ENCODE results near the gene MAN2A2. TPM values are rescaled to one million over a fixed set of nuclear protein-coding genes. Genes with fewer than 3 reads are reported as not detected.
"Not testable (repeated sequence)": the region's sequence is repeated elsewhere in the genome, so short reads cannot be mapped to it uniquely, and the experiment has no call there.

The MAN2A2 gene
- polyA plus RNA-seq, 1 experiment: 14.3 TPM

DNA sequence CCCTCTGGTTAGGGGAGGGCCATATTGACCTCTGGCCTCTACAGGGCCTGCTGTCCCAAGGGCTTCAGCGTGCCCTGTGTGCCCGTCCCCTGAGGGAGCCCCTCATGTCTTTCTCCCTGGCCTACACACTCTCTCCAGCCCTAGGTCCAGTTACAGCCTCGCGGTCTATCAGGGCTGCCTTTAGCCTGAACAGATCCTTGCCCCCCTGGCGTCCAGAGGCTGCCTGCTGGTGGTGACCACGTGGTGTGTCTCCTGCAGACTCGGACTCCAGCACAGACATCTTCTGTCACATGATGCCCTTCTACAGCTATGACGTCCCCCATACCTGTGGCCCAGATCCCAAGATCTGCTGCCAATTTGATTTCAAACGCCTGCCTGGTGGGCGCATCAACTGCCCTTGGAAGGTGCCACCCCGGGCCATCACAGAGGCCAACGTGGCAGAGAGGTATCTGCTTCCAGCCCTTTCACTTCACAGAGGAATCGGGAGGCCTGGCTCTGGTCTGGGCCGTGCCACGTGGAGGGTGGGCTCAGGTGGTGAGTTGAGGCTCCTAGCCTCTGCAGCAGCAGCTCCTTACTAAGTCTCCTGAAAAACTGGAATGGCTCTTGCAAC is 4.1 kb downstream of the MAN2A2 start:
- Histone ChIP-seq H3K27ac (ENCODE audit: low read depth, low read length) (no peak overlapping the region), H3K4me3 (ENCODE audit: low read depth, low read length) (no peak overlapping the region), H3K9me3 (ENCODE audit: control insufficient read depth, insufficient read depth, low read length) (no peaks in the 10 kb centered on the region; the same call in 1 of the 2 replicates), H3K27me3 (ENCODE audit: control insufficient read depth, insufficient read depth, low read length) (no peaks in the 10 kb centered on the region)
- CTCF ChIA-PET: interaction anchor here (9.3 kb wide), 1 partner anchor 25 kb away, joined by 98 read pairs; the partner anchor contains the start of genes HDDC3 and UNC45A
- POLR2A ChIA-PET: no interaction called here
- DNase-seq (ENCODE audit: low read depth, low spot score): no peak
- TF ChIP-seq, protein P1, sequence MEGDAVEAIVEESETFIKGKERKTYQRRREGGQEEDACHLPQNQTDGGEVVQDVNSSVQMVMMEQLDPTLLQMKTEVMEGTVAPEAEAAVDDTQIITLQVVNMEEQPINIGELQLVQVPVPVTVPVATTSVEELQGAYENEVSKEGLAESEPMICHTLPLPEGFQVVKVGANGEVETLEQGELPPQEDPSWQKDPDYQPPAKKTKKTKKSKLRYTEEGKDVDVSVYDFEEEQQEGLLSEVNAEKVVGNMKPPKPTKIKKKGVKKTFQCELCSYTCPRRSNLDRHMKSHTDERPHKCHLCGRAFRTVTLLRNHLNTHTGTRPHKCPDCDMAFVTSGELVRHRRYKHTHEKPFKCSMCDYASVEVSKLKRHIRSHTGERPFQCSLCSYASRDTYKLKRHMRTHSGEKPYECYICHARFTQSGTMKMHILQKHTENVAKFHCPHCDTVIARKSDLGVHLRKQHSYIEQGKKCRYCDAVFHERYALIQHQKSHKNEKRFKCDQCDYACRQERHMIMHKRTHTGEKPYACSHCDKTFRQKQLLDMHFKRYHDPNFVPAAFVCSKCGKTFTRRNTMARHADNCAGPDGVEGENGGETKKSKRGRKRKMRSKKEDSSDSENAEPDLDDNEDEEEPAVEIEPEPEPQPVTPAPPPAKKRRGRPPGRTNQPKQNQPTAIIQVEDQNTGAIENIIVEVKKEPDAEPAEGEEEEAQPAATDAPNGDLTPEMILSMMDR (IDR thresholded peaks at IDR 0.05; ENCODE audit: low read depth, low read length): no peak

DNA sequence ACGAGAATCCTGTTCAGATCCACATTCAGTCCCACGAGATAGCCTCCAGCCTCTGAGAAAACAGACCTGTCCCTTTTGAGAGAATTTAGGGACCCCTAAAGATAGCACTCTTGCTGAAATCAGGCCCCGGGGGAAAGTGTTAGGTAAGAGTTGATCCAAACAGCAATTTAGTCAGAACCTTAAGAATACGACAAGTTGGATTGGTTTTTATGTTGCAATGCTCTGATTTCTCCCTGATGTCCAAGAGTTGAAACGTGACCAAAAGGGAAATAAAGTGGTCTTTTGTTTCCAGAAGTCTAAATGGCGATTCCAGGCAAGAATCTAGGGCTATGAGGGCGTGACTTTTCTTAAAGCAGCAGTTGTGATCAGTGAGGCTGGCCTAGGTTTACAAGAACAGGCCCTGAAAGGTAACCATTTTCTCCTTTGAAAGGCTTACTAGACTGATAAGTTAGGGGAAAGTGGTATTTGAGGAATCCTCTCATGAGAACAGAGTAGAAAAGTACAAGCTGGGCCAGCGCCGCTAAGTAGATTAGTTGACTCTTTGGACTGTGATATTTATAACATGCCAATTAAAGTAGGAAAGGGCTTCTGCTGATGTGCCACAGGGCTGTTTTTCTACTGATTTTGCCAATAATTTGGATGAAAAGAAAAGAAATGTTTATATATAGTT is 4.9 kb downstream of the MAN2A2 start:
- H3K4me3 ChIP-seq (ENCODE audit: low read depth, low read length): no peak overlapping the region
- CTCF ChIA-PET: interaction anchor here (9.3 kb wide), 1 partner anchor 25 kb away, joined by 98 read pairs; the partner anchor contains the start of genes HDDC3 and UNC45A
- H3K9me3 ChIP-seq (ENCODE audit: control insufficient read depth, insufficient read depth, low read length): no peaks in the 10 kb centered on the region; the same call in 1 of the 2 replicates
- TF ChIP-seq, protein P1 (IDR thresholded peaks at IDR 0.05; ENCODE audit: low read depth, low read length): no peak
- no peaks in the 10 kb centered on the region for H3K27me3 ChIP-seq (ENCODE audit: control insufficient read depth, insufficient read depth, low read length)
- POLR2A ChIA-PET: no interaction called here
- DNase-seq (ENCODE audit: low read depth, low spot score): no peak
- no peak overlapping the region for H3K27ac ChIP-seq (ENCODE audit: low read depth, low read length)

DNA sequence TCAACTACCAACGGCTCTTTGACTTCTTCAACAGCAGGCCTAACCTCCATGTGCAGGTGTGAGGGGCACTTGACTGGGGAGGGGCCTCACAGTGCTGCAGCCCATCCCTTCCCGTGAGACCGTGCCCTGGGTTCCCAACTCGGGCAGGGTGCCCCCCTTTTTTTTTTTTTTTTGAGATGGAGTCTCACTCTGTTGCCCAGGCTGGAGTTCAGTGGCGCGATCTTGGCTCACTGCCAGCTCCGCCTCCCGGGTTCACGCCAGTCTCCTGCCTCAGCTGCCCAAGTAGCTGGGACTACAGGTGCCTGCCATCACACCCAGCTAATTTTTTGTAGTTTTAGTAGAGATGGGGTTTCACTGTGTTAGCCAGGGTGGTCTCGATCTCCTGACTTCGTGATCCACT is 6.3 kb downstream of the MAN2A2 start:
- DNase-seq (ENCODE audit: low read depth, low spot score); H3K9me3 ChIP-seq (ENCODE audit: control insufficient read depth, insufficient read depth, low read length); POLR2A ChIA-PET; H3K27ac ChIP-seq (ENCODE audit: low read depth, low read length); H3K4me3 ChIP-seq (ENCODE audit: low read depth, low read length); H3K27me3 ChIP-seq (ENCODE audit: control insufficient read depth, insufficient read depth, low read length): not testable (repeated sequence)
- CTCF ChIA-PET: interaction anchor here (0.6 kb wide), 1 partner anchor 24 kb away, joined by 5 read pairs; no protein-coding TSS in a partner anchor

DNA sequence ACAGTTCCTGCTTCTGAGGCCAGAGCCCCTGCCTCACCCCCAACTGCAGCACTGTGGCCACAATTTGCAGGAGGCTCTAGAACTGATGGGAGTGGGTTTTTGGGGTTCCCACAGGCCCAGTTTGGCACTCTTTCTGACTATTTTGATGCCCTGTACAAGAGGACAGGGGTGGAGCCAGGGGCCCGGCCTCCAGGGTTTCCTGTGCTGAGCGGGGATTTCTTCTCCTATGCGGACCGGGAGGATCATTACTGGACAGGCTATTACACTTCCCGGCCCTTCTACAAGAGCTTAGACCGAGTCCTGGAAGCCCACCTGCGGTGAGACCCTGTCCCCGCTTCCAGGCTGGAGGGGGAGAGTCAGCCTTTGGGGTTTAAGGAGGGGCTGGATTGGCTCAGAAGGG is 6.9 kb downstream of the MAN2A2 start:
- Histone ChIP-seq H3K27ac (ENCODE audit: low read depth, low read length) (no peak overlapping the region), H3K27me3 (ENCODE audit: control insufficient read depth, insufficient read depth, low read length) (no peaks in the 10 kb centered on the region), H3K9me3 (ENCODE audit: control insufficient read depth, insufficient read depth, low read length) (no peaks in the 10 kb centered on the region; the same call in 1 of the 2 replicates), H3K4me3 (ENCODE audit: low read depth, low read length) (no peak overlapping the region)
- DNase-seq (ENCODE audit: low read depth, low spot score): no peak
- POLR2A ChIA-PET: no interaction called here
- CTCF ChIA-PET: no interaction called here
- TF ChIP-seq, protein P1 (IDR thresholded peaks at IDR 0.05; ENCODE audit: low read depth, low read length): no peak

DNA sequence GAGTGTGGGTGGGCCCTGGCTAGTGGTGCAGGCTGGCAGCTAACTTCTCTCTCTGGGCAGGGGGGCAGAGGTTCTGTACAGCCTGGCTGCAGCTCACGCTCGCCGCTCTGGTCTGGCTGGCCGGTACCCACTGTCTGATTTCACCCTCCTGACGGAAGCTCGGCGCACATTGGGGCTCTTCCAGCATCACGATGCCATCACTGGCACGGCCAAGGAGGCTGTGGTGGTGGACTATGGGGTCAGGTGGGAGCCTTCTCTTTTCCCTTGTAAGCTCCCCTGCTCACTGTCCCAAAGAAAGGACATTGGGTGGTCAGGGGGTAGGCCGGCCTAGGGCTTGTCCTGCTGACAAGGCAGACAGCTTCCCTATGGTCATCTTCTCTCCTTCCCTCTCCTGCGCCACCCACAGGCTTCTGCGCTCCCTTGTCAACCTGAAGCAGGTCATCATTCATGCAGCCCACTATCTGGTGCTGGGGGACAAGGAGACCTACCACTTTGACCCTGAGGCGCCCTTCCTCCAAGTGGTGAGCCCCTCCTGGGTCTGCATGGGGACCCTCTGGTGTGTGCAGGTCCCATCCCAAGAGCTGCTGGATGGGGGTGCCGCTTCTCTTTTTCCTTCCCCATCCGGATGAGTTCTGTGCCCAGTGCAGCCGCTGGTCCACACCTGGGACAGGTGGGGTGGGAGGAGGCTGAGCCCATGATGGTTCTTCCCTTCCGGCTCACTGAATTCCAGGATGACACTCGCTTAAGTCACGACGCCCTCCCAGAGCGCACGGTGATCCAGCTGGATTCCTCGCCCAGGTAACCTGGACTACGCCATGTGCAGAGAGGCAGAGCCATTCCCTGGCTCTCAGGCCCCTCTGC is 7.6 kb downstream of the MAN2A2 start:
- Histone ChIP-seq H3K27me3 (ENCODE audit: control insufficient read depth, insufficient read depth, low read length) (no peaks in the 10 kb centered on the region), H3K9me3 (ENCODE audit: control insufficient read depth, insufficient read depth, low read length) (no peaks in the 10 kb centered on the region; the same call in 1 of the 2 replicates), H3K27ac (ENCODE audit: low read depth, low read length) (no peak overlapping the region), H3K4me3 (ENCODE audit: low read depth, low read length) (no peak overlapping the region)
- DNase-seq (ENCODE audit: low read depth, low spot score): no peak
- ChIA-PET CTCF (no interaction called here), POLR2A (no interaction called here)
- TF ChIP-seq, protein P1 (IDR thresholded peaks at IDR 0.05; ENCODE audit: low read depth, low read length): no peak
